Liver (tissue), 3 donors: ENCODE measurements around the gene PINK1.

Experiments
- FOXA1 ChIP-seq: IDR thresholded peaks from 2 replicates; pipeline ENCODE4 v1.6.1; 2016; ENCODE audit warnings: antibody characterized with exemption
- GABPA ChIP-seq, 2 donors: IDR thresholded peaks in 1 of 2; conservative IDR thresholded peaks in 1 of 2; 2 replicates each; pipeline ENCODE4 v1.6.1; 2016; ENCODE audit warnings: antibody characterized with exemption in 2 of 2, mild to moderate bottlenecking in 1 of 2, moderate library complexity in 1 of 2
- JUND ChIP-seq, 2 donors: IDR thresholded peaks; 2 replicates each; pipeline ENCODE4 v1.6.1; 2016; ENCODE audit warnings: antibody characterized with exemption in 2 of 2
- NR2F2 ChIP-seq: IDR thresholded peaks from 2 replicates; pipeline ENCODE4 v1.6.1; 2016; ENCODE audit warnings: antibody characterized with exemption
- RAD21 ChIP-seq, 2 donors: IDR thresholded peaks; 2 replicates each; pipeline ENCODE4 v1.6.1; 2016; ENCODE audit warnings: antibody characterized with exemption in 2 of 2, mild to moderate bottlenecking in 2 of 2
- YY1 ChIP-seq: IDR thresholded peaks from 2 replicates; pipeline ENCODE4 v1.6.1; 2016; ENCODE audit warnings: antibody characterized with exemption, mild to moderate bottlenecking
- TF ChIP-seq, protein P1 (sequence below): fragments of 150-350 bp; IDR thresholded peaks from 2 replicates; pipeline ENCODE4 v1.5.1; 2017; ENCODE audit warnings: improper control_type of control experiment, low read depth, low read length; ENCODE audit not compliant: missing input control
- TF ChIP-seq, protein P2 (sequence below): IDR thresholded peaks from 2 replicates; pipeline ENCODE4 v1.6.1; 2016; ENCODE audit warnings: antibody characterized with exemption, mild to moderate bottlenecking
- TF ChIP-seq, protein P3 (sequence below): IDR thresholded peaks from 2 replicates; pipeline ENCODE4 v1.6.1; 2016; ENCODE audit warnings: antibody characterized with exemption
- TF ChIP-seq, protein P4 (sequence below): IDR thresholded peaks from 2 replicates; pipeline ENCODE4 v1.6.1; 2016; ENCODE audit warnings: antibody characterized with exemption
- donor health status: healthy.
- donor health status: healthy.

DNA sequence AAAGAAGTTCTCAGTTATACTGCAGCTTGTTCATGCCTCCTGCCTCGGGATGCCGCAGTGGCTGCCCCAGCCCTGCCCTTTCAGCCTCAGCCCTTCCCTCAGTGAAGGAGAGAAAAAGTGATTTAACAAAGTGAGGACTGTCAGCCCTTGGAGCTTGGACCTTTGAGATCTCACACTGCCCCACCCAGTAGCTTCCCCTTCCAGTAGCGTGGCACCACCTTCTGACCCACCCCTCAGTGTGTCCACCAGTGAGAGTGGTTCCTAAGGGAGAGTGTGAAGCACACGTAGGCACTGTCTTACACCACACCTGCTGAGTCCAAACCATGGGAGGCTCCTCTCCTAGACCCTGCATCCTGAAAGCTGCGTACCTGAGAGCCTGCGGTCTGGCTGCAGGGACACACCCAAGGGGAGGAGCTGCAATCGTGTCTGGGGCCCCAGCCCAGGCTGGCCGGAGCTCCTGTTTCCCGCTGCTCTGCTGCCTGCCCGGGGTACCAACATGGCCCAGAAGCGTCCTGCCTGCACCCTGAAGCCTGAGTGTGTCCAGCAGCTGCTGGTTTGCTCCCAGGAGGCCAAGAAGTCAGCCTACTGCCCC, 44.5 kb upstream of the PINK1 start, which contains the start of gene CDA:
- TF ChIP-seq, protein P1, sequence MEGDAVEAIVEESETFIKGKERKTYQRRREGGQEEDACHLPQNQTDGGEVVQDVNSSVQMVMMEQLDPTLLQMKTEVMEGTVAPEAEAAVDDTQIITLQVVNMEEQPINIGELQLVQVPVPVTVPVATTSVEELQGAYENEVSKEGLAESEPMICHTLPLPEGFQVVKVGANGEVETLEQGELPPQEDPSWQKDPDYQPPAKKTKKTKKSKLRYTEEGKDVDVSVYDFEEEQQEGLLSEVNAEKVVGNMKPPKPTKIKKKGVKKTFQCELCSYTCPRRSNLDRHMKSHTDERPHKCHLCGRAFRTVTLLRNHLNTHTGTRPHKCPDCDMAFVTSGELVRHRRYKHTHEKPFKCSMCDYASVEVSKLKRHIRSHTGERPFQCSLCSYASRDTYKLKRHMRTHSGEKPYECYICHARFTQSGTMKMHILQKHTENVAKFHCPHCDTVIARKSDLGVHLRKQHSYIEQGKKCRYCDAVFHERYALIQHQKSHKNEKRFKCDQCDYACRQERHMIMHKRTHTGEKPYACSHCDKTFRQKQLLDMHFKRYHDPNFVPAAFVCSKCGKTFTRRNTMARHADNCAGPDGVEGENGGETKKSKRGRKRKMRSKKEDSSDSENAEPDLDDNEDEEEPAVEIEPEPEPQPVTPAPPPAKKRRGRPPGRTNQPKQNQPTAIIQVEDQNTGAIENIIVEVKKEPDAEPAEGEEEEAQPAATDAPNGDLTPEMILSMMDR: no peak
- TF ChIP-seq, protein P2, sequence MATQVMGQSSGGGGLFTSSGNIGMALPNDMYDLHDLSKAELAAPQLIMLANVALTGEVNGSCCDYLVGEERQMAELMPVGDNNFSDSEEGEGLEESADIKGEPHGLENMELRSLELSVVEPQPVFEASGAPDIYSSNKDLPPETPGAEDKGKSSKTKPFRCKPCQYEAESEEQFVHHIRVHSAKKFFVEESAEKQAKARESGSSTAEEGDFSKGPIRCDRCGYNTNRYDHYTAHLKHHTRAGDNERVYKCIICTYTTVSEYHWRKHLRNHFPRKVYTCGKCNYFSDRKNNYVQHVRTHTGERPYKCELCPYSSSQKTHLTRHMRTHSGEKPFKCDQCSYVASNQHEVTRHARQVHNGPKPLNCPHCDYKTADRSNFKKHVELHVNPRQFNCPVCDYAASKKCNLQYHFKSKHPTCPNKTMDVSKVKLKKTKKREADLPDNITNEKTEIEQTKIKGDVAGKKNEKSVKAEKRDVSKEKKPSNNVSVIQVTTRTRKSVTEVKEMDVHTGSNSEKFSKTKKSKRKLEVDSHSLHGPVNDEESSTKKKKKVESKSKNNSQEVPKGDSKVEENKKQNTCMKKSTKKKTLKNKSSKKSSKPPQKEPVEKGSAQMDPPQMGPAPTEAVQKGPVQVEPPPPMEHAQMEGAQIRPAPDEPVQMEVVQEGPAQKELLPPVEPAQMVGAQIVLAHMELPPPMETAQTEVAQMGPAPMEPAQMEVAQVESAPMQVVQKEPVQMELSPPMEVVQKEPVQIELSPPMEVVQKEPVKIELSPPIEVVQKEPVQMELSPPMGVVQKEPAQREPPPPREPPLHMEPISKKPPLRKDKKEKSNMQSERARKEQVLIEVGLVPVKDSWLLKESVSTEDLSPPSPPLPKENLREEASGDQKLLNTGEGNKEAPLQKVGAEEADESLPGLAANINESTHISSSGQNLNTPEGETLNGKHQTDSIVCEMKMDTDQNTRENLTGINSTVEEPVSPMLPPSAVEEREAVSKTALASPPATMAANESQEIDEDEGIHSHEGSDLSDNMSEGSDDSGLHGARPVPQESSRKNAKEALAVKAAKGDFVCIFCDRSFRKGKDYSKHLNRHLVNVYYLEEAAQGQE: peak; percentile 58
- TF ChIP-seq RAD21 (IDR thresholded peaks at IDR 0.05) (peak in 1 of 2 donors; percentile 50), JUND (IDR thresholded peaks at IDR 0.05) (no peak), YY1 (peak; percentile 56), FOXA1 (no peak), NR2F2 (no peak), GABPA (IDR thresholded peaks at IDR 0.05 in 1 of 2, conservative IDR thresholded peaks at IDR 0.05 in 1 of 2) (peak in 1 of 2 donors; percentile 9)
- TF ChIP-seq, protein P3, sequence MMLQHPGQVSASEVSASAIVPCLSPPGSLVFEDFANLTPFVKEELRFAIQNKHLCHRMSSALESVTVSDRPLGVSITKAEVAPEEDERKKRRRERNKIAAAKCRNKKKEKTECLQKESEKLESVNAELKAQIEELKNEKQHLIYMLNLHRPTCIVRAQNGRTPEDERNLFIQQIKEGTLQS: no peak
- TF ChIP-seq, protein P4, sequence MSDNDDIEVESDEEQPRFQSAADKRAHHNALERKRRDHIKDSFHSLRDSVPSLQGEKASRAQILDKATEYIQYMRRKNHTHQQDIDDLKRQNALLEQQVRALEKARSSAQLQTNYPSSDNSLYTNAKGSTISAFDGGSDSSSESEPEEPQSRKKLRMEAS: peak; percentile 41
